Stimulated activated CD8-positive, alpha-beta memory T cell treated with anti-CD3 and anti-CD28 coated beads, Interleukin-15, amount 100 ng/mL, for 48 hours (primary cell): ENCODE measurements around the gene C6orf52.

Experiments used
- DNase-seq, 2 donors: peaks; one replicate each; pipeline ENCODE4 v3.0.0-alpha.2; 2020; ENCODE audit warnings: low read depth in 2 of 2

The C6orf52 gene

DNA sequence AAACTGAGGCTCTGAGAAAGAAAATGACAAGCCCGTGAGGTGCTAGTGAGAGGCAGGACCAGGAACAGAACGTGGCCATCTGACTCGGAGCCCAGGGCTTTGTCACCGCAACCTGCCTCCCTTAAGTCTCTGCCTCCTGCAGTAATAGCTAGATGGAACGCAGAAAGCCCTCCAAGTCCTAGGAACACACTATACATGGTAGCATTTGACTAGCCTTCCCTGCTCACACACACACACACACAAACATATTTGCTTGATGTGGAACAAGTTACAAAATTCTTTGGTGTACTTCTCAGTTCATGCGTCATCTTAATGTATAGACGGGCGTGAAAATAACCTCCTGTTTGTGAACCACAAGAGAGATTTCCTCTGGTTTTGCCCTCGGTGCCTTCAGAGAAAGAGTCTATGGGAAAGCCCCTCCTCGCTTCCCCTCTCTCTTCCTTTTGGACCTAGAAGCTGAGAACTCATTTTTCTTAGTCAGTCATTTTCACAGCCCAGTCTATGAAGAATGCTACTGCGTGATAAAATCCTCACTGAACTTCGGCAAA is 38.8 kb downstream of the C6orf52 start:
- DNase-seq = no peak

DNA sequence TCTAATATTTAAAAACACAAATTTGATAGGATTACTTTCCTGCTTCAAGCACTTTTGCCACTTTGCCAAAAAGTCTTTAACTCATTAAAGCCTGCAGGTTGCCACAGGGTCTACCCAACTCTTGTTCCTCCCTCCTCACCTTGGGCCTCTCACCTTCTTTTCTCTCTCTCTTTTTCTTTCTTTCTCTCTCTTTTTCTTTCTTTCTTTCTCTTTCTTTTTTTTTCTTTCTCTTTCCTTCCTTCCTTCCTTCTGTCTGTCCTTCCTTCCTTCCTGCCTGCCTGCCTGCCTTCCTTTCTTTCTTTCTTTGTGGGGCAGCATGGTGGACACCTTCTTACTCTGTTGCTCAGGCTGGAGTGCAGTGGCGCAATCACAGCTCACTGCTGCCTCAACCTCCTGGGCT is 50.2 kb downstream of the C6orf52 start:
- no peak for DNase-seq

DNA sequence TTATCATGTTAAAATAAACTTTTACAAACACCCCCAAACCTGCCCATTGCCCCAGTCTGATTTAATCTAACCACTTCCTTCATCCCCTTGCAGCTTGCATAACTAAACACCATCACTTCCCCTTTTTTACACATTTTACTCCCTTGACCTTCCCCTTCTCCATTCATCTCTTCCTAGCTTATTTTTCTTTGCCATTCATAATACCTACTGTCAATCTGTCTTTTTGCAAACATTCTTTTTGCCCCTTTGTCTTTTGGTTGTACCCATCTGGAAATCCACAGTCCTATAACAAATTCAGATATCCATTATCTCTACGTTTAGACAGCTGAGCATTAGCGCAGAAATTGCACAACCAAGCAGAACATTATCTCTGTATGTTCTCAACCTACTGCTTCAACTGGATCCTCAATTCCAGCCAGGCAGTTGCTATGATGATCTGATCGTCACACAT is 51.2 kb downstream of the C6orf52 start:
- DNase-seq = no peak

DNA sequence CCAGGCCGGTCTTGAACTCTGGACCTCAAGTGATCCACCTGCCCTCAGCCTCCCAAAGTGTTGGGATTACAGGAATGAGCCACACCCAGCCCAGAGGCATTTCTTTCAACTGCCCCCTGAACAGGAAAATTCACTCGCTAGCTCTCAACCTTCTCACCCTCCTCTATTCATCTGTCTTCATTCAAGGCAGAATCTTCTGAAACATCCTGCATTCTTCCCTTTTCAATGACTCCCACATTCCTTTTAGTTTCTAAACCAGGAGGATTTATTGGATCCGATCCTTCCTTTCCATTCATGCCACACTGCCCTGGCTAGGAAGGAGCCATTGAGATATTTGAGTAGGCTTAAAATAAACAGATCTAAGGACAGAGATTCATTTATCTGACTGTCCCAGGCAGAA is 52.9 kb downstream of the C6orf52 start:
- DNase-seq = no peak

DNA sequence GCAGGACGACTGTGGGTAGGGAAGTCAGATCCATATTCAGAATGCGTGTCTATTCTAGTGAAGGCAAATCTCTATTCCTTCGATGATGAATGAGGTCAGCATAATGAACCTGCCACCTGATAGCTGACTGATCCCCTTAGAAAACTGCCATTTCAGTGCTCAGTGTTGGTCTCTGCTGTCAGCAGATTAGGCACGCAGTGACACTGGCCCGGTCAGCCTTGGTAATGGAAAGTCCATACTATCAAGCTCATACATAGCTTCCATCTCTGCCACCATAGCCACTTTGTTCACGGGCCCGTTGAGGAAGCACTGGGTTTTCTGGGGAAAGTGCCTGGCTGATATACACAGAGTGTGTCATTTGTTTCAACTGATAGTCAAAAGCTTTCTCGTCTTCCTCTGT is 54.0 kb downstream of the C6orf52 start:
- no peak for DNase-seq

DNA sequence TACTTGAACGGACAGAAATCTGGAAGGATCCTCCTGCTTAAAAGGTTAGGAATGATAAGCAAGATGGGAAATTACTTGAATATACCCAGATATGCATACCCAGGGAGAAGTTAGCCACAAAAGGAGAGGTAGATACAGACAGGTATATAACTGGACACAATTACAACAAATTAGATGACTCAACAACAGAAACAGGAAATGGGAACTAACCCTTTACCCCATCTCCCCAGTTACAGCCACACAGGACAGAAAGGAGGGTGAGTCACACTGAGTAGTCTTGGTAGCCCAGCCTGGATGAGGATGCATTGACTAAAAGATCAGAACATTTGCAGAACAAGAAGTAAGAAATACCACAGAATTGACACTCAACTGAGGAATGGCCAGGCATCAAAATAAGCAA is 61.2 kb downstream of the C6orf52 start:
- peak in 1 of 2 donors; percentile 10 for DNase-seq

DNA sequence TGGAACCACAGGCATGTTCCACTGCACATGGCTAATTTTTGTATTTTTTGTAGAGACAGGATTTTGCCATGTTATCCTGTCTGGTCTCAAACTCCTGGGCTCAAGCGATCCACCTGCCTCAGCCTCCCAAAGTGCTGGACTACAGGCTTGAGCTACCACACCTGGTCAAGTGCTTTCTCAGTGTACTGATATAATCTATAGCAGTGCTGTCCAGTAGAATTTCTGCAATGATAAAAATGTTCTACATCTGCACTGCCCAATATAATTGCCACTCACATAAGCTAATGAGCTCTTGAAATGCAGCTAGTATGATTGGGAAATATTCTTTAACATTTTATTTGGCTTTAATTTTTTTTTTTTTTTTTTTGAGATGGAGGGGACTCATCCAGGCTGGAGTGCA is 64.2 kb downstream of the C6orf52 start:
- no peak for DNase-seq

DNA sequence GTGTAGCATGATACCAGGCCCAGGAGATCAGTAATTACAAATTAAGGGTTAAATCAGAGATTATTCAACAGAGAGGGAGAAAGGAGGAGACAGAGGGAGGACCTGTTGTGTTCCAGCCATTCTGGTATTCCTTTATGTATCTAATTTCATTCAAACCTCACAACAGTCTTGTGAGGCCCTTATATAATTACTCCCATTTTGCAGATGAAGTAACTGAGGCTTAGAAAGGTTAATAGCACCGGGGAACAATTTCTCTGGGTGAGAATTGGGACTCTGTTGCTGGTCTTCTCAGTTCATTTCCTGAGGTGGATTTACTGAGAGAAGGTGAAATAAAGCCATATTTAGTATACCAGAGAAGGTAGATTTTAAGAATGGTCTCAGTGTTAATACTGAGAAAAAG is 66.6 kb downstream of the C6orf52 start:
- no peak for DNase-seq

DNA sequence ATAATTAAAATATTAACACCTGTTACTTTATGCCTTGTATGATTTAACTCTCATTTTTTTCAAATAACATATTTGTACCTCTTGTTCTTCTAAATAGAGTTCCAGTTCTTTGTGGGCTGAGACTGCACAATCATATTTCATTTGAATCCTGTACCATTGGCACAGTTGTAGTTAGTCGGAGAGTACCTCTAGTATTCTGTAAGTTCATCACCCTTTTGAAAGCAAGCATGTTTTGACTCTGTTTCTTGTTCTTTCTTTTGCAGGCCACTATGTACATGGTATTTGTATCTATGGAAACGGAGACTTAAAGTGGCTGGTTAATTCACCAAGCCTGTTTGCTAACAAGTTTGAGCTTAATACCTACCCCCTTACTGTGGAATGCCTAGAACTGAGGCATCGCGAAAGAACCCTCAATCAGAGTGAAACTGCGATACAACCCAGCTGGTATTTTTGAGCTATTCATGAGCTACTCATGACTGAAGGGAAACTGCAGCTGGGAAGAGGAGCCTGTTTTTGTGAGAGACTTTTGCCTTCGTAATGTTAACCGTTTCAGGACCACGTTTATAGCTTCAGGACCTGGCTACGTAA is 68.2 kb downstream of the C6orf52 start:
- no peak for DNase-seq

DNA sequence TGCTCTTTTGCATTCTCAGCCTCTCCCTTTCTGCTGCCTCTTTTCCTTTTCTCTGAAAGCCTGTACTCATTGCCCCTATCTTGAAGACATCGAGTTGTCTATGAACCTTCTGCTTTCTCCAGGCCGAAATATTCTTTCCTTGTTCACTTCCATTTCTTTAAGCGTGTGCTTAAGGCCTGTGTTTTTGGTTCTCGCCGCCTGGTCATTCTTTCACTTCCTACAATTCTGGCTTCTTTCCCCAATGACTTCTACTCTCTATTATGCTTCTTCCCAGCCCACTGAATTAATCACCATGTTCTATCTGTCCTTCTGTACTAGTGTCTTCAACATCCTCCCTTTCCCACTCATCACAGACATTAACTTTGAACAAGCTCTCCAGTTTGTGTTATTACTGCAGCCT is 69.6 kb downstream of the C6orf52 start:
- no peak for DNase-seq

DNA sequence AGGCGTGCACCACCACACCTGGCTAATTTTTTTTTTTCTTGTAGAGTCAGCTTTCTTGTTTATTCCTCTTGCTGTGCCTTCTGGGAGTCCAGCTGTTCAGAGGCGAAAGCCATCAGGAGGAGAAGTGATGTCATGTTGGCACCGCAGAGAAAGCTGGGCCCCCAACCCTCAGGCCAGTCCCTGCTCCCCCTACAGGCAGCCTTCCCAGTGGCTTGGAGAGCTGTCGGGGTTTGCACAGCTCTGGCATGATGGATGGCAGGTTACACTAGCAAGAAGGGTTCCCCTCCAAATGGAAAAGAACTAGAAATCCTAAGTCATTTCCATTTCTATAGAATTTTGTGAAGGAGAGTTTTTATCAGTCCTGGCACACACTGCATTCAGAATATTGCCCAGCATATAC is 72.6 kb downstream of the C6orf52 start:
- DNase-seq = no peak
